IPS-18c (cell line): ENCODE data around the gene SGO1.
"Not testable (repeated sequence)": the region's sequence is repeated elsewhere in the genome, so short reads cannot be mapped to it uniquely, and the experiment has no call there.

Experiments used
- H3K4me3 ChIP-seq: 2 replicates; pipeline ENCODE4 v1.7.0; 2013; ENCODE audit warnings: low read depth, mild to moderate bottlenecking, low read length, moderate library complexity; ENCODE audit not compliant: insufficient read depth
- H3K9me3 ChIP-seq: one replicate; pipeline ENCODE4 v1.6.1; 2013; ENCODE audit warnings: mild to moderate bottlenecking, low read length, moderate library complexity; ENCODE audit not compliant: control insufficient read depth, insufficient read depth

SGO1 gene

GRCh38 chr3:20185679-20186599 lies at the start of gene SGO1:
Gene SGO1 (minus strand): TSS chr3:20186206. CDS start chr3:20184027, 2,179 bp downstream.
- Histone ChIP-seq H3K9me3 (no peaks in the 10 kb centered on the region), H3K4me3 (peak within 1 kb of the TSS; percentile 93)

- no peaks in the 10 kb centered on the region for H3K9me3 ChIP-seq
- H3K4me3 ChIP-seq, result no peak overlapping the region
Observed at GRCh38 chr3:20235796-20236195, 49.8 kb upstream of the SGO1 start.

- H3K4me3 ChIP-seq, result no peak overlapping the region
- H3K9me3 ChIP-seq, result no peaks in the 10 kb centered on the region
Observed at GRCh38 chr3:20232906-20233780, 47.1 kb upstream of the SGO1 start.

- no peaks in the 10 kb centered on the region for H3K9me3 ChIP-seq
Observed at GRCh38 chr3:20230954-20231353, 44.9 kb upstream of the SGO1 start.

GRCh38 chr3:20225769-20226168 lies 39.8 kb upstream of the SGO1 start:
- no peaks in the 10 kb centered on the region for H3K9me3 ChIP-seq
- no peak overlapping the region for H3K4me3 ChIP-seq

More at GRCh38 chr3:20230954-20231353, 44.9 kb upstream of the SGO1 start:
- no peak overlapping the region for H3K4me3 ChIP-seq

- H3K9me3 ChIP-seq, result no peaks in the 10 kb centered on the region
- H3K4me3 ChIP-seq, result no peak overlapping the region
Observed at GRCh38 chr3:20222274-20222673, 36.3 kb upstream of the SGO1 start.

- H3K4me3 ChIP-seq, result no peak overlapping the region
- H3K9me3 ChIP-seq, result no peaks in the 10 kb centered on the region
Observed at GRCh38 chr3:20218215-20218614, 32.2 kb upstream of the SGO1 start.

- H3K4me3 ChIP-seq, result no peak overlapping the region
Observed at GRCh38 chr3:20215636-20216035, 29.6 kb upstream of the SGO1 start.

GRCh38 chr3:20213491-20213890 lies 27.5 kb upstream of the SGO1 start:
- H3K4me3 ChIP-seq, H3K9me3 ChIP-seq: not testable (repeated sequence)

More at GRCh38 chr3:20215636-20216035, 29.6 kb upstream of the SGO1 start:
- H3K9me3 ChIP-seq, result no peaks in the 10 kb centered on the region

- not testable (repeated sequence) for H3K4me3 ChIP-seq, H3K9me3 ChIP-seq
Observed at GRCh38 chr3:20207945-20208344, 21.9 kb upstream of the SGO1 start.

GRCh38 chr3:20205898-20206297 lies 19.9 kb upstream of the SGO1 start:
- H3K4me3 ChIP-seq, H3K9me3 ChIP-seq: not testable (repeated sequence)

- no peak overlapping the region for H3K4me3 ChIP-seq
Observed at GRCh38 chr3:20201143-20201542, 15.1 kb upstream of the SGO1 start.

GRCh38 chr3:20197775-20198174 lies 11.8 kb upstream of the SGO1 start:
- Histone ChIP-seq H3K4me3 (no peak overlapping the region), H3K9me3 (no peaks in the 10 kb centered on the region)

More at GRCh38 chr3:20201143-20201542, 15.1 kb upstream of the SGO1 start:
- H3K9me3 ChIP-seq, result no peaks in the 10 kb centered on the region

- no peak overlapping the region for H3K4me3 ChIP-seq
- no peaks in the 10 kb centered on the region for H3K9me3 ChIP-seq
Observed at GRCh38 chr3:20194793-20195460, 8.9 kb upstream of the SGO1 start.

- H3K9me3 ChIP-seq, result no peaks in the 10 kb centered on the region
- no peak overlapping the region for H3K4me3 ChIP-seq
Observed at GRCh38 chr3:20190991-20191390, 5.0 kb upstream of the SGO1 start.

GRCh38 chr3:20186600-20187004 lies 596 bp upstream of the SGO1 start:
- H3K9me3 ChIP-seq, result no peaks in the 10 kb centered on the region
- peak overlapping the region; percentile 93 for H3K4me3 ChIP-seq

- Histone ChIP-seq H3K4me3 (peak overlapping the region; percentile 93), H3K9me3 (no peaks in the 10 kb centered on the region)
Observed at GRCh38 chr3:20185331-20185678, 701 bp downstream of the SGO1 start.
